Activated CD4-positive, alpha-beta memory T cell treated with anti-CD3 and anti-CD28 coated beads, Interleukin-2, amount 10 ng/mL, durations not matched to agents 7 days and 5 days (primary cell): ENCODE results near the gene LRRN2. TPM values are rescaled to one million over a fixed set of nuclear protein-coding genes. Genes with fewer than 3 reads are reported as not detected.

Experiments
- CTCF ChIA-PET: fragments of 350-600 bp; sonication (Branson Sonifier 250); formaldehyde crosslinking; loops from one replicate; lab custom pipeline; 2021; ENCODE audit warnings: antibody characterized with exemption, inconsistent platforms; lab: Charles Lee
- POLR2A ChIA-PET: fragments of 350-600 bp; sonication (Branson Sonifier 250); formaldehyde crosslinking; loops from one replicate; lab custom pipeline; 2021; ENCODE audit warnings: antibody characterized with exemption; lab: Charles Lee
- DNase-seq: peaks from one replicate; pipeline ENCODE4 v3.0.0-alpha.2; 2020
- H3K27ac Mint-ChIP-seq: one replicate; pipeline ENCODE4 v1.8.0; 2021; ENCODE audit warnings: mild to moderate bottlenecking, mixed read lengths
- H3K27me3 Mint-ChIP-seq: one replicate; pipeline ENCODE4 v1.8.0; 2021; ENCODE audit warnings: mixed read lengths
- H3K36me3 Mint-ChIP-seq: one replicate; pipeline ENCODE4 v1.8.0; 2021; ENCODE audit warnings: low read depth, mixed read lengths
- H3K4me1 Mint-ChIP-seq: one replicate; pipeline ENCODE4 v1.8.0; 2021; ENCODE audit warnings: mixed read lengths
- H3K4me3 Mint-ChIP-seq: one replicate; pipeline ENCODE4 v1.8.0; 2021; ENCODE audit warnings: mild to moderate bottlenecking, mixed read lengths
- H3K9me3 Mint-ChIP-seq: one replicate; pipeline ENCODE4 v1.8.0; 2021; ENCODE audit warnings: mixed read lengths
- total RNA-seq, 2 experiments: library from RNA; stranded (reverse); gene quantifications; one replicate each; pipeline ENCODE4 v1.2.3, GENCODE V29; 2021

Gene LRRN2
- total RNA-seq, 2 experiments from 2014 or later, result 0.10 to 0.25 TPM

DNA sequence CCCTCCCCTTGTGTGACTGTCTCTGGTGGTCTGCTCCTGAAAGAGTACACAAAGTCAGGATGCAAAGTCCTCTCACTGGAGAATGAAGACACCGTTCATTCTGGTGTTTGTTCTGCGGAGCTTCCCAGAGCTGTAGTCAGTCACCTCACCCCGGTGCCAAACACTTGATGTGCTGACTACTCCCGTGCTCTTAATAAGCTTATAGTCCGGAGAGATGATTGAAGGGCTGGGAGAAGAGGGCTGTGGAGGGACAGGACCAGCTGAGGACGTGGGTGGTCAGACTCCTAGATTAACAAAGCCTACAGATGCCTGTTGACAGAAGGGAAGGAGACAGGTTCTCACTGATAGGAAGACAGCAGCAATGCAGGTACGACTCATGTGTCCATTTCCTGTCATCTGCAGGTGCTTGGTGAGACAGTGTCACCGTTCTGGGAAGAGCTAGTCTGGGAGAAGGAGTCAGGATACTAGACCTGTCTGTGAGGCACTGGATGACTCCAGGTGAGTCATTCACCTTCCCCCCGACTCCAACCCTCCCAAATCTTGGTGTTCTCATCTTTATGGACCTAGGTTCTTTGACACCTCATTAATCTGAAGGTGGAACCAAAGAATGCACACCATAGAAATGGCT is 40.4 kb upstream of the LRRN2 start:
- ChIA-PET POLR2A (no interaction called here), CTCF (no interaction called here)
- Mint-ChIP-seq H3K9me3 (no peaks in the 10 kb centered on the region), H3K4me3 (no peak overlapping the region), H3K27ac (no peak overlapping the region), H3K4me1 (peaks cover 4% of the 10 kb centered on the region), H3K27me3 (peaks cover 25% of the 10 kb centered on the region), H3K36me3 (no peaks in the 10 kb centered on the region)
- no peak for DNase-seq

DNA sequence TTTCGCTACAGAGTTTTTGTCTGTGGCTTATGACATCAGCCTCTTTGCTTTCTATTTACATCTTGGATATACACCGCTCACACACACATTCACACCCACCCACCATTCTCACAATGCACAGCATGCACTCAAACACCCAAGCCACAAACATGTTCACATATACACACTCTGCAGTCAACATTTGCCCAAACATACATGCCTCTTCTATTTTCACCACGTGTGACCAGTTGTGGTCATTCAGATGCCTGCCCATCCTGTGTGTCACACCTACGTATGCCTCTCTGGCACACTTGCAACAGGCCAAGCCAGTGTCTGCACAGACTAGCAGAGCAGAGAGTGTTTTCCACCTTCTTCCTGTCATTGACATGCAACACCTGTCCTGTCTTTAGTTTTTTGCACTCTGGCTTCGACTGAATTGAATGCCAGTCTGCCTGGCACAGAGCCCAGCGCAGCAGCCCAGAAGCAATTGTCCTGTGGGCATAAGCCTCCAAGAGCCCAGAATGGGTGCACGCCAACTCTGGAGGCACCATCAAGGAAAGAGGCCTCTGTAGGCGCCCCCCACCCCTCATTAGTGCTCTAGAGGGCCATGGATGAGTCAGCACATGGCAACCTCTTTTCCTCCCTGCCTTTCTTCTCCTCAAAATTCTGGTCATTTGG is 37.7 kb upstream of the LRRN2 start:
- H3K4me1 Mint-ChIP-seq, result peaks cover 4% of the 10 kb centered on the region
- POLR2A ChIA-PET, result no interaction called here
- CTCF ChIA-PET, result no interaction called here
- H3K4me3 Mint-ChIP-seq, result no peak overlapping the region
- no peak overlapping the region for H3K27ac Mint-ChIP-seq
- H3K9me3 Mint-ChIP-seq, result no peaks in the 10 kb centered on the region
- H3K27me3 Mint-ChIP-seq, result peaks cover 23% of the 10 kb centered on the region
- H3K36me3 Mint-ChIP-seq, result no peaks in the 10 kb centered on the region
- DNase-seq, result no peak

DNA sequence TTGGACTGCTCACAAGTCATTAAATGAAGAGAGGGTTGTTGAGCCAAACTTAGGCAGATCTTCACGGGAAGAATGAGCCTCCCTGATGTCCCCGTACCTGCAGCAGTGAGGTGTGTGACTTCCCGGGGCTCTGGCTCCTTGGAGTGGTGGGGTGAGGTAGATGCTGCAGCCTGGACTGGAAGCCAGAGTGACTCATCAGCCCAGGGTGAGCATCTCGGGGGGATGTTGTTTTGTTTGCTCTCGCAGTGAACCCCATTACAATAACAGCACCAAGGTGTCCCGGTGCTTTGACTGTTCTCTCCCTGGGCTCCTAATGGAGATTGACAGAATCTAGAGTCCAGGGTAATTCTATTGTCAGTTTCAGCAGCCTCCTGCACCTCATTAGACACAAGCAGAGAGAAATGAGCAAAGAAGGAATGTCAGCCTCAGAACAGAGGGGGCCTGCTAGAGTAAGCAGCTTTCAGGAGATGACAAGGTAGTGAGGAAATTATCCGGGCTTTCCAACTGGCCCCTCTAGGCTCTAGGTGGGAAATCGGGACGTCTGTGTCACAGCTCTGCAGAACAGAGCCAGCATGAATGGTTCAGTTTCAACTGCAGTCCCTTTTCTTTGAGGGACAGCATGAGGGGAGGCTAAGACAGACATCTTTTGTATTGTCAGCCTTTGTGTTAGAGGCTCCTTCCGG is 36.0 kb upstream of the LRRN2 start:
- peaks cover 3% of the 10 kb centered on the region for H3K4me1 Mint-ChIP-seq
- H3K27me3 Mint-ChIP-seq, result peaks cover 15% of the 10 kb centered on the region
- no peak overlapping the region for H3K4me3 Mint-ChIP-seq
- CTCF ChIA-PET, result no interaction called here
- POLR2A ChIA-PET, result no interaction called here
- no peak for DNase-seq
- no peaks in the 10 kb centered on the region for H3K9me3 Mint-ChIP-seq
- no peaks in the 10 kb centered on the region for H3K36me3 Mint-ChIP-seq
- no peak overlapping the region for H3K27ac Mint-ChIP-seq

GRCh38 chr1:204716660-204717059 is 31.1 kb upstream of the LRRN2 start:
- no peaks in the 10 kb centered on the region for H3K4me1 Mint-ChIP-seq
- H3K36me3 Mint-ChIP-seq, result no peaks in the 10 kb centered on the region
- POLR2A ChIA-PET, result no interaction called here
- no peak for DNase-seq
- H3K4me3 Mint-ChIP-seq, result no peak overlapping the region
- H3K9me3 Mint-ChIP-seq, result no peaks in the 10 kb centered on the region
- peaks cover 25% of the 10 kb centered on the region for H3K27me3 Mint-ChIP-seq
- H3K27ac Mint-ChIP-seq, result no peak overlapping the region
- CTCF ChIA-PET, result no interaction called here

- H3K27me3 Mint-ChIP-seq, result peaks cover 33% of the 10 kb centered on the region
- H3K4me1 Mint-ChIP-seq, result no peaks in the 10 kb centered on the region
- H3K9me3 Mint-ChIP-seq, result no peaks in the 10 kb centered on the region
- DNase-seq, result no peak
- no peak overlapping the region for H3K27ac Mint-ChIP-seq
- POLR2A ChIA-PET, result no interaction called here
- H3K4me3 Mint-ChIP-seq, result no peak overlapping the region
- CTCF ChIA-PET, result no interaction called here
- H3K36me3 Mint-ChIP-seq, result no peaks in the 10 kb centered on the region
These were observed 29.4 kb upstream of the LRRN2 start for GRCh38 chr1:204714861-204715511.

DNA sequence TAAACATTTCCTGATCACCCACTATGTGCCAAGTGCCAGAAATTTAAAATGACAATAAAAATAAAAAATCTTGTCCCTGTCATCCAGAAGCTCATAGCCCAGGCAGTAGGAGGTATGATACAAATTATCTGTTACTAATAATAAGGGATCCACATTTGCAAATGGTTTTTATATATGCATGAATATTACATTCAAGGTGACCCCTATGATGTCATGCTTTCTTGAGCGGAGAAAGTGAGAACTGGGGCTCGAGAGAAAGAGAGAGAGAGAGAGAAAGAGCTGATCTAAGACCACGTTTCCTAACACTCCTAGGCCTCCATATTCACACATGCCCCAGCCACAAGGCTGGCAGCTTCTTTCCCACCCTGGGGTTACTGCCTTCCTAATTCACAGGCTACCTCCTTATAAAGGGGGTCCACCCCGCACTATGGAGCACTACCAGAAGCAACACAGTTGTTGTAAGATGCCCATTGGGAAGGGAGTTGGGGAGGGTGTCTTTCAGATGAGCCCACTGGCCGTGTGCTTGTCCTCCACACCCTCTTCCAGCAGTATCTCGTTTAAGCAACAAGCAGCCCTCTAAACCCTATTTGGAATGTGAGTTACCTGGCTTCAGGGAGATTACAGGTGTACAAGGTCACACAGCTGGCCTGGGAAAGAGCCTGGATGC is 28.8 kb upstream of the LRRN2 start:
- H3K4me3 Mint-ChIP-seq, result no peak overlapping the region

DNA sequence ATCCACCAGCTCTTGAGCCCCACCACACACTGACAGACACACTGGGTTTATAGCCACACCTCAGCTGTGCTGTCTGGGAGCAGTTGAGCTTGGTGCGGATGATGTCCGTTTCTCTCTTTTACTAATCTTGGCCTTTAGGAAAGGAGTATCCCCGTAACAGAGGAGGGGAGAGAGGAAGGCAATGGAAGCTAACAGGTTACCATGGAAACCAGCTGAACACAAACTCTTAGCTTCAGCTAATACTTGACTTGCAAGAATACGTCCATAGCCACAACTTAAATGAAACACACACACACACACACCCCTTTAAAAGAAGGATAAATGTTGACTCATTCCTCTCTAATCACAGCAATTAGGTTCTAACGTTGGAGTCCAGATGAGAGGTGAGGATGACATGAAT is 28.0 kb upstream of the LRRN2 start:
- Mint-ChIP-seq H3K9me3 (no peaks in the 10 kb centered on the region), H3K27me3 (peaks cover 33% of the 10 kb centered on the region), H3K27ac (no peak overlapping the region), H3K36me3 (no peaks in the 10 kb centered on the region), H3K4me1 (no peaks in the 10 kb centered on the region), H3K4me3 (no peak overlapping the region)
- DNase-seq, result no peak
- ChIA-PET POLR2A (no interaction called here), CTCF (no interaction called here)

More for the DNA sequence above, 28.8 kb upstream of the LRRN2 start:
- no peak for DNase-seq
- ChIA-PET CTCF (no interaction called here), POLR2A (no interaction called here)
- H3K27ac Mint-ChIP-seq, result no peak overlapping the region
- no peaks in the 10 kb centered on the region for H3K4me1 Mint-ChIP-seq
- no peaks in the 10 kb centered on the region for H3K9me3 Mint-ChIP-seq
- peaks cover 32% of the 10 kb centered on the region for H3K27me3 Mint-ChIP-seq
- no peaks in the 10 kb centered on the region for H3K36me3 Mint-ChIP-seq

GRCh38 chr1:204712708-204713430 is 27.3 kb upstream of the LRRN2 start:
- CTCF ChIA-PET, result no interaction called here
- POLR2A ChIA-PET, result no interaction called here
- DNase-seq, result no peak
- Mint-ChIP-seq H3K9me3 (no peaks in the 10 kb centered on the region), H3K27me3 (peaks cover 31% of the 10 kb centered on the region), H3K27ac (no peak overlapping the region), H3K36me3 (no peaks in the 10 kb centered on the region), H3K4me1 (no peaks in the 10 kb centered on the region), H3K4me3 (no peak overlapping the region)

- H3K27me3 Mint-ChIP-seq, result peaks cover 31% of the 10 kb centered on the region
- CTCF ChIA-PET, result no interaction called here
- H3K4me3 Mint-ChIP-seq, result no peak overlapping the region
- no peaks in the 10 kb centered on the region for H3K9me3 Mint-ChIP-seq
- H3K27ac Mint-ChIP-seq, result no peak overlapping the region
- H3K36me3 Mint-ChIP-seq, result no peaks in the 10 kb centered on the region
- no peaks in the 10 kb centered on the region for H3K4me1 Mint-ChIP-seq
- POLR2A ChIA-PET, result no interaction called here
- no peak for DNase-seq
These were observed 26.6 kb upstream of the LRRN2 start for GRCh38 chr1:204711947-204712701.

DNA sequence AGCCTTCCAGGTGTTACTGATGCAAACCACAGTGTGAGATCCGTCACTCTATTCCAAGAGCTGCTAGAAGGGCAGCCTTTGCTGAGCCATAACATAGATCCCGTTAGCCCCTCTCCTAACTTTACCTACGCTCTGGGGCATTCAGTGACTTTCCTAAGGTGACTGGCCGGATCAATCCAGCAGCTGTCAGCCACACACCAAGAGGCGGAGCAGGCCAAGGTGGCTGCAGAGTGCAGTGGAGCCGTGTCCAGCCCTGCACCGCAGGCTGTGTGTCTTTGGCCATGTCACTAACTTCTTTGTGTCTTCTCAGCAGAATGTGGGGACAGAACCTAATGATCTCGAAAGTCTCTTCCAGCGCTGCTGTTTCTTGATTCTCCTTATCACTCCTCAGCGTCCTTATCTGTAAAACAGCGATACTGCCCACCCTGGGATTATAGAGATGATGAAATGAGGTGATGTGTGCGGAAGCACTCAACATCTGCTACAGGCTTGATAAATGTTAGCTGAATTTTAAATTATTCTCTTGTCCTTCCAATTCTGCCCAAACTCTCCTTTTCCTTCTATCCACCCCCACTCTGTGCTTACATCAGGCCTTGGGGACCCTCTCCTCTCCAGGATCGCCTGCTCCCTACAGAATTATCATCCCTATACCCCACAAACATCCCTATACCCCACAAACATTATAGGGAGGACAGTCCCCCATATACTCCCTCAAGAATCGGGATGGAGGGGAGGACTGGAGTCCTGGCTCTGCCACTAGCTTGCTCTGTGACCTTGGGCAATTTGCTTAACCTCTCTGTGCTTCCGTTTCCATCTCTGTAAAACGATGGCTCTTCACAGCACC is 25.8 kb upstream of the LRRN2 start:
- no peak for DNase-seq
- no peak overlapping the region for H3K4me3 Mint-ChIP-seq
- H3K27ac Mint-ChIP-seq, result no peak overlapping the region
- no peaks in the 10 kb centered on the region for H3K36me3 Mint-ChIP-seq
- peaks cover 31% of the 10 kb centered on the region for H3K27me3 Mint-ChIP-seq
- no peaks in the 10 kb centered on the region for H3K9me3 Mint-ChIP-seq
- ChIA-PET CTCF (no interaction called here), POLR2A (no interaction called here)
- peaks cover 3% of the 10 kb centered on the region for H3K4me1 Mint-ChIP-seq

- POLR2A ChIA-PET, result no interaction called here
- no peak overlapping the region for H3K27ac Mint-ChIP-seq
- no peaks in the 10 kb centered on the region for H3K36me3 Mint-ChIP-seq
- peaks cover 7% of the 10 kb centered on the region for H3K4me1 Mint-ChIP-seq
- no peak overlapping the region for H3K4me3 Mint-ChIP-seq
- CTCF ChIA-PET, result no interaction called here
- peaks cover 31% of the 10 kb centered on the region for H3K27me3 Mint-ChIP-seq
- DNase-seq, result no peak
- no peaks in the 10 kb centered on the region for H3K9me3 Mint-ChIP-seq
These were observed 24.7 kb upstream of the LRRN2 start for GRCh38 chr1:204709960-204710912.
